ENCODE data around the gene DCUN1D3. TPM values are rescaled to one million over a fixed set of nuclear protein-coding genes. Genes with fewer than 3 reads are reported as not detected.
"Not testable (repeated sequence)": the region's sequence is repeated elsewhere in the genome, so short reads cannot be mapped to it uniquely, and the experiment has no call there.

The DCUN1D3 gene
- total RNA-seq, 1 experiment from 2014 or later, result 8.3 TPM

DNA sequence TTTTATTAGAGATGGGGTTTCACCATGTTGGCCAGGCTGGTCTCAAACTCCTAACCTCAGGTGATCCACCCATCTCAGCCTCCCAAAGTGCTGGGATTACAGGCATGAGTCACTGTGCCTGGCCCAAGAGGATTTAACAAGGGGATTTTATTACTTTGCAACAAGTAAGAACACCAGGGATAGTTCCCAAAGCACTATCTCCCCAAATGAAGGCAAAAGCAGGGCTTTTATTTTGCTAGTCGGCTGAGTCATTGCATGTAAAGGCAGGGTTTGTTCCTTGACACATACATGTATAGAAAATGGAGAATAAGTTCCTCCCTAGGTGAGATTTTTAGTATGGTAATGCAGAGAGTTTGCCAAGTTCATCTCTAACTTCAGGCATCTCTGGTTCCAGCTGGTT lies 69.8 kb downstream of the DCUN1D3 start:
- no peak for DNase-seq (ENCODE audit: low spot score)

DNA sequence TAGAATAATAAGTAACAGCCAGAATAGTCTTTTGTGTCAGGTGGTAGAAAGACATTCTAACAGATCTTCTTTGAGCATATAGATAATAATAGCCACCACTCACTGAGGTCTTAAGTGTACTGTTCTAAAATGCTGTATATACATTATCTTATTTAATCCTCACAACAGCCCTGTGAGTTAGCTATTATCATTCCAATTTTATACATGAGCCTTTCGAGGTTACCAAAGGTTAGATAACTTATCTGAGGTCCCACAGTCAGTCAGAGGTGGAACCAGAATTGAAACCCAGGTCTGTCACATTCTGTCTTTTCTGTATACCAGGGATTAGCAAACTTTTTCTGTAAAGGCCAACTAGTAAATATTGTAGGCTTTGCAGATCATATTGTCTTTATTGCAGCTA lies 70.6 kb downstream of the DCUN1D3 start:
- DNase-seq (ENCODE audit: low spot score), result no peak

DNA sequence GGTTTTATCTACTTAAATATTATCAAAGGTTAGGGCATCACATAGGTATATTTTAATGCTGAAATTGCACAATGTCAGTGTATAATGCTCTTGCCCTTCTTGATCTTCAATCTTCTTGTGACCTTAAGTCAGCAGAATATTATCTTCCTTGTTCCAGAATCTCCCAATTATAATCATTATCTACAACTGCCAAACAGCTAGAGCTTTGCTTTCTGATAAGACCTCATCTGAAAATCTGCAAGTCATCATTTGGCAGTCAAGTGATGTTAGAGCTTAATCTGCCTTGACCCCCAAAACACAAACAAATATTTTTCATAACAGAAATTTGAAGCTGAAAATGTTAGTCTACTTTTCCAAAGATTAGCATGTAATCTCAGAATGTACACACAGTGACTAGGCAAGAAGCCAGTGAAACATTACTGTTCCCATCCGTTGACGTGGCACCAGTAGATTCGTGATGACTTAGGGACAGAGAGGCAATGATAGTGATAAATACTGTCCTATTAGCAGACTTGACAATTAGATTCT lies 74.1 kb downstream of the DCUN1D3 start:
- DNase-seq (ENCODE audit: low spot score), result no peak

DNA sequence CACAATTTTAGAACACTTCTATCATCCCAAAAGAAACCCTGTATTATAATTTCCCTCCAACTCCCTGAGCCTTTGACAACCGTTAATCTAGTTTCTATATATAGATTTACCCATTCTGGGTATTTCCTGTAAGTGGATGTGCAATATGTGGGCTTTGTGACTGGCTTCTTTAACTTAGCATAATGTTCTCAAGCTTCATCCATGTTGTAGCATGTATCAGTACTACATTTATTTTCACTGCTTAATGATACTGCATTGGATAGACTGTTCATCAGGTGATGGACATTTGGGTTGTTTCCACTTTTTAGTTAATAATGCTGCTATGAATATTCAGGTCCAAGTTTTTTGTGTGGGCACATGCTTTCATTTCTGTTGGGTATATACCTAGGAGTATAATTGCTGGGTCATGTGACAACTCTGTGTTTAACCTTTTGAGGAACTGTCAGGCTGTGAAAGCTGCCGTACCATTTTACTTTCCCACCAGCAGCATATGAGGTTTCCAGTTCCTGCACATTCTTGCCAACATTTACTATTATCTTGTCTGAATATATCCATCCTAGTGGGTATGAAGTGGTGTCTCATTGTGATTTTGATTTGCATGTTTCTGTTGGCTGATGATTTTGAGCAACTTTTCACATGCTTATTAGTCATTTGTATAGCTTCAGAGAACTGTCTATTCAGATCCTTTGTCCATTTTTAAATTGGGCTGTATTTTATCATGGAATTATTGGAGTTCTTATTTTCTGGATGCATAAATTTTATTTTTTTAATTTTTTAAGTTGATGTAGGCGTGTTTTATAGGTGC lies 77.4 kb downstream of the DCUN1D3 start:
- DNase-seq (ENCODE audit: low spot score), result no peak

DNA sequence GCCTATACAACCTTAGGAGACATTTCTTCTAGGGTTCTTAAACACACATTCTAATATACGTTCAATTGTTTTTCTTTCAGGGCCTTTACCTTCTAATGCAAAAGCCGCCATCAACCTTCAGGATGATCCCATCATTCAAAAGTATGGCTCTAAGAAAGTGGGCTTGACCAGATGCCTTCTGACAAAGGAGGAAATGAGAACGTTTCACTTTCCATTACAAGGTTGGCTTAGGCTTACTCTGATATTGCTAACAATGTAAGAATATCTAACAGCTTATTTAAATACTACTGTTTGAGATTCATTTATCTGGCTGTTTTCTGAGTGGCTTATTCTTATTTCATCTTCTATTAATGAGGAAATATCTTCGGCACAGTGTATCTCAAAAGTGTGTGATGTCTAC lies 78.5 kb downstream of the DCUN1D3 start:
- DNase-seq (ENCODE audit: low spot score), result no peak

DNA sequence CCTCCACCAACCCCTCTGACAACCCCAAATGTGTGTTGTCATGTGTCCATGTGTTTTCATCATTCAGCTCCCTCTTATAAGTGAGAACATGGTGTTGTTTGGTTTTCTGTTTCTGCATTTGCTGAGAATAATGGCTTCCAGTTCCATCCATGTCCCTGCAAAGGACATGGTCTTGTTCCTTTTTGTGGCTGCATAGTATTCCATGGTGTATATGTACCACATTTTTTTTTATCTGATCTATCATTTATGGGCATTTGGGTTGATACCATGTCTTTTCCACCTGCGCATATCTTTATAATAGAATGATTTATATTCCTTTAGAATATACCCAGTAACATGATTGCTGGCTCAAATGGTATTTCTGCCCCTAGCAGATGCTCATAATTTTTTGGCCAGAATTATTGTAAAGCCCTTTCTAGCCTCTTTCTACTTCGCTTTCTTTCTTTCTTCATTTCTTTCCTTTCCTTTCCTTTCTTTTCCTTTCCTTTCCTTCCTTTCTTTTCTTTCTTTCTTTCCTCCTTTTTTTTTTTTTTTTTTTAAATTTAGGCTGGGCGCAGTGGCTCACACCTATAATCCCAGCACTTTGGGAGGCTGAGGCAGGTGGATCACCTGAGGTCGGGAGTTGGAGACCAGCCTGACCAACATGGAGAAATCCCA lies 81.1 kb downstream of the DCUN1D3 start:
- no peak for DNase-seq (ENCODE audit: low spot score)

DNA sequence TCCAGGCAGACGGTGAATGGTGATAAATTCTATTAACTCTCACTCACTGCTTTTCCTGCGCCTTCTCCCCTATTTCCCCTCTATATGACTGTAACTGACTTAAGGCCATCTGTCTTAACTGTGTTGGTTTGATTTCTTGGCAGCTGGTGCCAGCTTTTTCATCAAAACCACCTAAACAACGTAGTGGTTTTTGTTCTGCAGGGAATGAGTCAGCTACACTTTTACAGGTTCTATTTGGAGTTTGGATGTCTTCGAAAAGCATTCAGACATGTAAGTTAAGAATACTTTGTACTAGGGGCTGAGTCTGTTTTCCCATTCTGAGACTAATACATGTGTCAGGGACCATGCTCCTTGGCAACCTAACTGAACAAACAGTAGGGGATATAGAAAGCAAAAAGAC lies 85.4 kb downstream of the DCUN1D3 start:
- DNase-seq (ENCODE audit: low spot score), result peak; percentile 16

DNA sequence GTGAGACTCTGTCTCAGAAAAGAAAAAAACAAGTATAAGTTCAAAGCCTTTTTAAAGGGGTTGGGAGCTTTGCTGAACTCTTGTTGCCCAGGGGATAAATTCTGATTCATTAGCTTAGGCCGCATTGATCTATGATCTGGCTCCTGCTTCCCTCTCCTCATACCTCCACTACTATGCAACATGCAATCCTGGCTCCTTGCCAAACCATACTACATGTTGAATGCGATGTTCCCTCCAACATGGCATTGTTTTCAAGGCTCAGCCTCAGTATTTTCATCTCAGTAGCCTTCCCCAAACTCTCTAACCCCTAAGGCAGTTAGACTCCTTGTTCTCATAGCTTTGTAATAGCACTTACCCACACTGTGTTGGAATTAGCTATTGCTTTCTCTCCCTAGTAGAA lies 87.6 kb downstream of the DCUN1D3 start:
- no peak for DNase-seq (ENCODE audit: low spot score)

DNA sequence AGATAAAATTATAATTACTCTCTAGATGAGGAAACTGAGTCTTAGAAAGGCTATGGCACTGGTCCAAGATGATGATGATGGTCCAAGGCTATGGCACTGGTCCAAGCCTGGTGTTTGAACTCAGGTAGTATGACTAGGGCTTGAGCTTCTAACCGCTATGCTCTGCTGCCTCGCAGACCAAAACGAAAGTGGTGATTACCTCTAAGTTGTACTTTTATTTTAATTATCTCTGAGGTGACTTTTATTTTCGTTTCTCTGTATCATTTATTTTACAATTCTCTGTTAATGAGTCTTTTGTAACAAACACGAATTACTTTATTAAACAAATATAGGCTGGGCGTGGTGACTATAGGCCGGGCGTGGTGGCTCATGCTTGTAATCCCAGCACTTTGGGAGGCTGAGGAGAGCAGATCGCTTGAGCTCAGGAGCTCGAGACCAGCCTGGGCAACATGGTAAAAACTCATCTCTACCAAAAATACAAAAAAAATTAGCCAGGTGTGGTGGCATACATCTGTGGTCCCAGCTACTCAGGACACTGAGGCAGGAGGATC lies 88.2 kb downstream of the DCUN1D3 start:
- DNase-seq (ENCODE audit: low spot score), result no peak

DNA sequence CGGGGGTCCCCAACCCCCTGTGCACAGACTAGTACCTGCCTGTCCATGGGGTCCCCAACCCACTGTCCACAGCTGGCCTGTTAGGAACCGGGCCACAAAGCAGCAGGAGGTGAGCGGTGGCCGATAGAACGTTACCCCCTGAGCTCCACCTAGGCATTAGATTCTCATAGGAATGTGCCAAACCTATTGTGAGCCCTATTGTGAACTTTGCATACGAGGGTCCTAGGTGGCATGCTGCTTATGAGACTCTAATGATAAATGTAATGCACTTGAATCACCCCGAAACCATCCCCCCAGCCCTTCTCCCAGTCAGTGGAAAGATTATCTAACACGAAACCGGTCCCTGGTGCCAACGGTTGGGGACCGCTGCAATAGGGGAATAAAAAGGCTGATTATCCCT lies 92.3 kb downstream of the DCUN1D3 start:
- no peak for DNase-seq (ENCODE audit: low spot score)

DNA sequence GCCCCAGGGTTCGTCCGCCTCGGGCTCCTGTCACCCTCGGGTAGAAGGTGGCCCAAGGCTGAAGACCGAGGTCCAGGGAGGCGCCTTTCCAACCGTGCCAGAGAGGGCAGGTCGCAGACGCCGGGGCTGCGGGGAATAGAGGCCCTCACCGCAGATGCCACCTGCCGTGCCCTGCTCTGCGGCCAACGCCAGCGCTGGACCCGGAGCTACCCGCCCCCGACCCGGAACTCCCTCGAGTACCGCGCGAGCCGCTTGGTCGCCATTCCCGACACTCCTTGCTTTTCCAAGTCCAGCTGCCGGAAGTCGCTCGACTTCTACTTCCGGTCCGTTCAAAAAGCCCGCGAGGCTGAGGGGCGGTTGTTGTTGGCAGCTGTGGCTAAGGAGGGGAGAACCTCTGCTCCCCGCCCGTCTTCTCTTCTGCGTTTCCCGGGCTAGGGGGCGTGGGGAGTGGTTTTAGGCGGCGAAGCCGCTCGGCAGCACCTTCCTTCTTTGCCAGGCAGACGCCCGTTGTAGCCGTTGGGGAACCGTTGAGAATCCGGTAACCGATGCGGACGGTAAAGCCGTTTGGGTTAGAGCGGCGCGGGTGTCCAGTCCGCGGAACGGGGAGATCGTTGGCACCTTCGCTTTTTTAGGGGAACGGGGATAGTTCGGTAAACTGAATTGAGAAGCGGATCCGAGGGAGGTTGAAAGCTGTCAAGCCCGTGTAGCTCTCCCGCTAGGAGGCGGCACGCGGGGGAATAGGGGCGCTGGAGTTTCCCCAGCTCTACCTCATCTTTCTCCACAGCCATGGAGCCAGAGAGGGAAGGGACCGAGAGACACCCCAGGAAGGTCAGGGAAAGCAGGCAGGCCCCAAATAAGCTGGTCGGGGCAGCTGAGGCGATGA lies 93.7 kb downstream of the DCUN1D3 start, which contains the start of the genes ERI2 and REXO5:
TSS of gene ERI2 (minus strand) at position 305 of the 883 bp plus-strand sequence. CDS start at position 263, 42 bp downstream.
TSS of gene REXO5 (plus strand) at position 360 of the 883 bp plus-strand sequence. CDS start at position 787, 427 bp downstream.
- peak; percentile 92 for DNase-seq (ENCODE audit: low spot score)

DNA sequence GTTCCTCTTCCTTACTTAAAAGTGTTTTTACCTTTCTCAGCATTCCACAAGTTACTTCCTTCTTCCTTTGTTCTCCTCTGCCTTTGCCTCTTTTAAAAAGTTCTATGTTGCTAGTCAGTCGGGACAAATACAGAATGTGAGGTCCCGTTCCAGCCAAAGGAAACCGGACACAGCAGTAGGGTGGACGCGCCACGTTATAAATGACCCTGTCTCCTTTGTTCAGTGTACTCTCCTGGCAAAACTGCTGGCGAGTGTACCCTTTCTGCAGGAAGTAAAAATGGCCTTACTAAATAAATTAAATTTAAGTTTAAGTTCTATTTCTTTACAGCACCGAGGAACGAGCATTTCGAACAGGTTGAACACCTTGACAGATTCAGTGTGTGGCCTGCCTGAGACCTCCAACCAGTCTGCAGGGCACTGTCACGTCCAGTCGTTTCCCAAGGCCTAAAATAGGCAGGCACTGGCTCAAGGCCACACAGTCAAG lies 94.4 kb downstream of the DCUN1D3 start:
- not testable (repeated sequence) for DNase-seq (ENCODE audit: low spot score)

Other genes starting within 250 kb of the DCUN1D3 start
- 0.56 TPM in 1 of 2 replicates, not detected in the other for gene ACSM1, start 202.7 kb downstream of the DCUN1D3 start, total RNA-seq (2014; rRNA removed; shearing (Covaris generic))
- gene THUMPD1, start 158.5 kb downstream of the DCUN1D3 start, total RNA-seq (2014; rRNA removed; shearing (Covaris generic)), result 33.2 and 44.0 TPM in 2 replicates
- 1.6 and 3.5 TPM in 2 replicates for gene ACSM3, start 136.3 kb downstream of the DCUN1D3 start, total RNA-seq (2014; rRNA removed; shearing (Covaris generic))
- 11.7 and 21.9 TPM in 2 replicates for gene ERI2, start 93.9 kb downstream of the DCUN1D3 start, total RNA-seq (2014; rRNA removed; shearing (Covaris generic))
- 4.2 and 6.9 TPM in 2 replicates for gene REXO5, start 93.8 kb downstream of the DCUN1D3 start, total RNA-seq (2014; rRNA removed; shearing (Covaris generic))
- 35.9 and 55.8 TPM in 2 replicates for gene LYRM1, start 413 bp upstream of the DCUN1D3 start, total RNA-seq (2014; rRNA removed; shearing (Covaris generic))

All from H4 (cell line).